Lower leg skin (tissue), 4 donors: Measurements from ENCODE around the gene TBX1. TPM values are rescaled to one million over a fixed set of nuclear protein-coding genes. Genes with fewer than 3 reads are reported as not detected.

Experiments used
- DNase-seq, 2 donors: peaks; one replicate each; pipeline ENCODE4 v3.0.0-alpha.2; 2019; ENCODE audit warnings: low spot score in 2 of 2
- H3K4me3 ChIP-seq: fragments of 200-600 bp; sonication (generic); 2 replicates; pipeline ENCODE4 v1.5.1; 2017; ENCODE audit warnings: mild to moderate bottlenecking, low read depth; ENCODE audit not compliant: poor library complexity, severe bottlenecking
- CTCF ChIP-seq, 3 donors: fragments of 450-650 bp; IDR thresholded peaks; one replicate each; pipeline ENCODE4 v1.5.1; 2016; ENCODE audit warnings: antibody characterized with exemption in 3 of 3, mild to moderate bottlenecking in 3 of 3, moderate library complexity in 2 of 3
- POLR2A ChIP-seq, 2 donors: fragments of 450-650 bp; IDR thresholded peaks; one replicate each; pipeline ENCODE4 v1.6.1; 2016 to 2017; ENCODE audit warnings: antibody characterized with exemption in 2 of 2, mild to moderate bottlenecking in 1 of 2, moderate library complexity in 1 of 2
- WGBS, 2 donors: methylation state at CpG; one replicate each; pipeline ENCODE4 v1.1.5; 2018; 5-methylcytosine and 5-hydroxymethylcytosine counted together
- intact Hi-C: fragments of 100-400 bp; cut with DNase I; formaldehyde crosslinking; loops from one replicate; pipeline ENCODE4 v1.15.0; 2023; ENCODE audit warnings: low total_unique reads
- total RNA-seq, 4 donors: library from RNA; depleted of rRNA; stranded (reverse); fragments of >200 nt; gene quantifications; one replicate each; pipeline ENCODE4 v1.1.0, GENCODE V29; 2016

The TBX1 gene
- total RNA-seq, 4 donors from 2014 or later, result 1.5 to 14.1 (median 4.9) TPM

- TF ChIP-seq POLR2A (IDR thresholded peaks at IDR 0.05), result no peak
- TF ChIP-seq CTCF (IDR thresholded peaks at IDR 0.05), result no peak
- intact Hi-C loops, result no loop called here
- WGBS, 2 donors, result 10 to 13% methylated on average over 26 of the region's 26 CpGs
- DNase-seq, result no peak
- no peak overlapping the region for H3K4me3 ChIP-seq
Observed at GRCh38 chr22:19755722-19756287, 4.8 kb upstream of the TBX1 start.

DNA sequence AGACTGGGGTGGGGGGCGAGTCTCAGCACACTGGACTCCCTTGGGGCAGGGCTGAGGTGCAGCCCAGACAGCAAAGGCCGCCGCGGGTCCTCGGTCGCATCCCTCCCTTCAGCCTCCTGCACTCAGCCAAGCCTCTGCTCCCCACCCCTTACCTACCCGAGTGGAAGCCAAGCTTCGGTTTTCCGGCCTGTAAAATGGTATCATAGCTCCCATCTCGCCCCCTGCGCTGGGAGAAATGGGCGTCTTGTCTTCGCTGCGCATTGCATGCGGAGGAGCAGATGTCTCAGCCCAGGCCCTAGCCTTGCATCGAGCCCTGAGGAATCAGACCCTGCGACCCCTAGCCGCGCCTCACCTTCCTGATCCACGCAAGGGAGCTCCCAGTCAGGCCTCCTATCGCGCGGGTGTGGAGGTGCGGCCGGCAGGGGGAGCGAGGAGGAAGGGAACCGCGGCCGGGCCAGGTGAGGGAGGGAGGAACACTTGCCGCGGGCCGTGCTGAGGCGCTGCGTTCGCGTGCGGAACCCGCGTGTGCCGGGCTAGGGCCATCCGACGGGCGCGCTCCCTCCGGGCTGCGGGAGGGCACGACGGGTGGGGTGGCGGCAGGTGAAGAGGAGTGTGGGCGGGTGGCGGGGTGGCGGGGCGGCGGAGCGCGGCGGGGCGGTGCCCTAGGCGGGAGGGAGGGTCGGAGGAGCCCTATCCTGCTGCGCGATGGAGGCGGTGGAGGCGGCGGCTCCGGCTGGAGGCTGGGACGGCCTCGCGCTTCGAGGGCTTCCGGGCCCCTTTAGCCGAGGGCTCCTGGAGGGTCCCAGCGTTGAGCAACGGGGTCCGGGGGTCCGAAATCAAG is 4.1 kb upstream of the TBX1 start:
- DNase-seq, result peak; percentile 34 to 93
- intact Hi-C loops, result no loop called here
- no peak for TF ChIP-seq CTCF (IDR thresholded peaks at IDR 0.05)
- WGBS, 2 donors, result 5% methylated on average over 30 to 57 of the region's 76 CpGs
- H3K4me3 ChIP-seq, result no peak overlapping the region

GRCh38 chr22:19757140-19757984 is 3.2 kb upstream of the TBX1 start:
- intact Hi-C loops, result no loop called here
- no peak for DNase-seq
- WGBS, 2 donors, result 39 to 41% methylated on average over 16 of the region's 16 CpGs
- H3K4me3 ChIP-seq, result no peak overlapping the region
- no peak for TF ChIP-seq POLR2A (IDR thresholded peaks at IDR 0.05)
- no peak for TF ChIP-seq CTCF (IDR thresholded peaks at IDR 0.05)

GRCh38 chr22:19757985-19758895 is 2.3 kb upstream of the TBX1 start:
- WGBS, 2 donors, result 85 to 86% methylated on average over 18 to 40 of the region's 43 CpGs
- intact Hi-C loops, result no loop called here
- no peak overlapping the region for H3K4me3 ChIP-seq
- no peak for DNase-seq
- TF ChIP-seq POLR2A (IDR thresholded peaks at IDR 0.05) (no peak), CTCF (IDR thresholded peaks at IDR 0.05) (no peak)

DNA sequence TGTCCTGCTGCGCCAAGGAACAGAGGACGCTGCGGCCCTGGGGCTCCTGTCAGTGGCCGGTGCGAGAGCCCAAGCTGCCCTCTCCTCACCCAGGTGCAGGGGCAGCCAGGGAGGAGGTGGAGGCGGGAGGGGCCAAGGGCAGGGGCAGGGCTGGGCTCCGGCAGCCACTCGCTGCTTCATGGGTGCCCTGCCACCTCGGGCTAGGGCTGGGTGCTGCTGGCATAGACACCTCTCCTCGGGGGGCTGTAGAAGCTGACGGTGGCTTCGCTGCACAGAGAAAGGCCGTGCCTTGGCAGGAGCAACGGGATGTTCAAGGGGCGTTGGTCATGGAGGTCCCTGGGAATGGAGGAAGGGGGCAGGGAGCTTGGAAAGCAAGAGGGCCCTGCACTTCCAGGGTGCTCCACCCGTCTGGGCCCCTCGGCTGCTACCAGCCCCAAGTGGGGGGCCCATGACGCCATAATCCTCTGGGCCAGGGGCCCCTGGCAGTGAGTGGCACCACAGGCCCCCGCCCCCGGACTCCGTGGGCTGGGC is 1.6 kb upstream of the TBX1 start:
- no peak overlapping the region for H3K4me3 ChIP-seq
- intact Hi-C loops, result no loop called here
- no peak for TF ChIP-seq CTCF (IDR thresholded peaks at IDR 0.05)
- no peak for TF ChIP-seq POLR2A (IDR thresholded peaks at IDR 0.05)
- no peak for DNase-seq
- 17 to 20% methylated on average over 1 to 6 of the region's 21 CpGs for WGBS, 2 donors
